ENCODE results near the gene VPS37B.

DNA sequence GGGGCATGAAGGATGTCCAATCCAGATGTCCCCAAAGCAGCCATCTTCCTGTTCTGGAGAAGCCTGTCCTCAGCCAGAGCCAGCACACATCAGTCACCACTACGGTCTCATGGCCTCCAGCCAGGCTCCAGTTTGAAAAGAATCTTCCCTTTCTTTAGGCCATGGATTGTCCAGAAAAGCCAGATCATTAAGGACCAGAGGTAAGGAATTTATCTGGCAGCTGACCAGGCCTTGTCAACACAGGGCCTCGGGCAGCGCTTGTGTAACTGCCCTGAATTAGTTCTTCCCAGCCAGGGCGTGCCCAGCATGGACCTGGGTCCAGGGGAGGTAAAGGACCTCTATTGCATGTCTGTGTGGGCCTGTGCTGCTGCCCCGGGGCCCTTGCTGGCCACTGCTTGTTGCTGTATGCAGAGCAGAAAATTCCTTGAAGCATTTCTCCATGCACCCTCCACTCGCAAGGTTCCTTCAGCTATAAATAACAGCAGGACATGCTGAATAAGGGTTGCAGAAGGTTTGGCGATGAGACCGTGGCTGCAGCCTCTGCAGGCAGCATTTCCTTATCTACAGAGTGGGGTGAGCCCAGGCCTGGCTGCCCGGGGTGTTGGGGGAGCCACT lies 21.7 kb upstream of the VPS37B start:
- no peak for TF ChIP-seq CTCF (IDR thresholded peaks at IDR 0.05 in 2 of 3, conservative IDR thresholded peaks at IDR 0.05 in 1 of 3; ENCODE audit: control insufficient read depth in 2 of 3, extremely low read depth in 1 of 3, insufficient read depth in 1 of 3, low read depth in 3 of 3, low read length in 3 of 3)
- no peak for TF ChIP-seq YY1 (IDR thresholded peaks at IDR 0.05; ENCODE audit: low read depth, low read length)

All from GM12878 (cell line).